Urinary bladder (tissue), 4 donors: ENCODE measurements around the gene CMTM5. TPM values are rescaled to one million over a fixed set of nuclear protein-coding genes. Genes with fewer than 3 reads are reported as not detected.
"Not testable (repeated sequence)": the region's sequence is repeated elsewhere in the genome, so short reads cannot be mapped to it uniquely, and the experiment has no call there.

Experiments
- DNase-seq: peaks from one replicate; pipeline ENCODE4 v3.0.0-alpha.2; 2015; ENCODE audit errors: extremely low spot score
- H3K27ac ChIP-seq: one replicate; pipeline ENCODE4 v1.5.1; 2013; ENCODE audit warnings: low read depth, mild to moderate bottlenecking, moderate library complexity
- H3K36me3 ChIP-seq: one replicate; pipeline ENCODE4 v1.6.1; 2013; ENCODE audit warnings: mild to moderate bottlenecking, moderate library complexity; ENCODE audit not compliant: insufficient read depth
- H3K4me1 ChIP-seq: one replicate; pipeline ENCODE4 v1.6.1; 2013; ENCODE audit warnings: mild to moderate bottlenecking, moderate library complexity; ENCODE audit not compliant: insufficient read depth
- H3K4me3 ChIP-seq: one replicate; pipeline ENCODE4 v1.5.1; 2013; ENCODE audit warnings: low read depth, low read length
- WGBS: extraction: QIAGEN DNeasy Blood & Tissue Kit; methylation state at CpG from one replicate; pipeline ENCODE4 v1.1.7; 2013; 5-methylcytosine and 5-hydroxymethylcytosine counted together
- polyA plus RNA-seq: library from polyadenylated mRNA; stranded (reverse); fragments of 200-250 nt; gene quantifications from one replicate; pipeline ENCODE4 v1.2.3, GENCODE V29; 2013
- total RNA-seq: library from RNA; depleted of rRNA; stranded (reverse); fragments of >200 nt; gene quantifications from one replicate; pipeline ENCODE4 v1.2.3, GENCODE V29; 2014
- donor health status: healthy with polysubstance abuse.
- donor health status: healthy.

The CMTM5 gene
- total and polyA plus RNA-seq, 2 donors: 2.0 to 3.5 TPM

DNA sequence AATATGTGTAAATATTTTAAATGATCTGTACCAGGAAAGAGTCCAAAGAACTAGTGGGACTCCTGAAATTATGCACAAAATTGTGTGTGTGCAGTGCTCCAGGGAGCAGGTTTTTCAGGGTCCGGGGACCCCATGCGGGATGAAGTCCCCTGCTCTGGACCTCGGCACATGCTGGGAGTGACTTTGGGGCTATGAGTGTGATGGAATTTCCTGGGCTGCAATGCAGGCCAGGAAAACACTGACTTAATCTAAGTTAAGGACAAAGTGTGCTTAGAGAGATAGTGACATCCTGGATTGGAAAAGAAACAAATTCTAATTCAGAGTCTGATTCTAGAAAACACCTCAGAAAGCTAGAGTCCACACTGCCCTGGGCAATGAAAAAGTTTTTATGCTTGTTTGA lies 37.4 kb downstream of the CMTM5 start:
- WGBS: 63% methylated on average over 3 of the region's 3 CpGs
- Histone ChIP-seq H3K4me3 (no peak overlapping the region), H3K27ac (no peak overlapping the region), H3K4me1 (no peaks in the 10 kb centered on the region), H3K36me3 (no peaks in the 10 kb centered on the region)
- no peak for DNase-seq

DNA sequence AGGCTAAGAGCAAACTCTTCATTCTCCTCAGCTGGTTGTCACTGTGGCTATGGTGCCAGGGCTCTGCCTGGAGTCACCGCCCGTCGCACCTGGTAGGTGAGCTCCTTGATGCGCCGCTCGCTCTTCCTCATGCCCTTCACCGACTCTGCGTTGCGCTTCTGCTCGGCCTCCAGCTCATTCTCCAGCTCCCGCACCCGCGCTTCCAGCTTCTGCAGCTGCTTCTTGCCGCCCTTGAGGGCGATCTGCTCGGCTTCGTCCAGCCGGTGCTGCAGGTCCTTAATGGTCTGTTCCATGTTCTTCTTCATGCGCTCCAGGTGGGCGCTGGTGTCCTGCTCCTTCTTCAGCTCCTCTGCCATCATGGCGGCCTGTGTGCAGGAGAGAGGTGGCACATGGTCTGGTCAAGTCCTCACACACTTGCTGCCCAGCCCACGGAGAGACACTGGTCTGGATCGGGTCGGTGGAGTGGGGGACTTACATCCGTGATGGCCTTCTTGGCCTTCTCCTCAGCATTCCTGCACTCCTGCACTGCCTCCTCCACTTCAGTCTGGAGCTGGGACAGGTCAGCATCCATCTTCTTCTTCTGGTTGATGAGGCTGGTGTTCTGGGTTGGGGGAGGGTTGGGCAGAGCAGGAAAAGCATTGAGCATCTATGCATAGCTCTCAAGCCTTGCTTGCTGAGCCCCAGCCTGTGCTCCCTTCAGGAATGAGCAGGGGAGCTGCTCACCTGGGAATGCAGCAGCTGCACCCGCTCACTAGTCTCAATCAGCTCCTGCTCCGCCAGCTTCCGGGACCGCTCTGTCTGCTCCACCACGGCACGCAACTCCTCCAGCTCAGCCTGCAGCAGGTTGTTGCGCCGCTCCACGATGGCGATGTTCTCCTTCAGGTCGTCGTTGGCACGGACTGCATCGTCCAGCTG lies 38.3 kb downstream of the CMTM5 start:
- WGBS: 94% methylated on average over 39 of the region's 39 CpGs
- Histone ChIP-seq H3K4me3 (no peak overlapping the region), H3K27ac (no peak overlapping the region), H3K4me1 (no peaks in the 10 kb centered on the region), H3K36me3 (no peaks in the 10 kb centered on the region)
- no peak for DNase-seq

DNA sequence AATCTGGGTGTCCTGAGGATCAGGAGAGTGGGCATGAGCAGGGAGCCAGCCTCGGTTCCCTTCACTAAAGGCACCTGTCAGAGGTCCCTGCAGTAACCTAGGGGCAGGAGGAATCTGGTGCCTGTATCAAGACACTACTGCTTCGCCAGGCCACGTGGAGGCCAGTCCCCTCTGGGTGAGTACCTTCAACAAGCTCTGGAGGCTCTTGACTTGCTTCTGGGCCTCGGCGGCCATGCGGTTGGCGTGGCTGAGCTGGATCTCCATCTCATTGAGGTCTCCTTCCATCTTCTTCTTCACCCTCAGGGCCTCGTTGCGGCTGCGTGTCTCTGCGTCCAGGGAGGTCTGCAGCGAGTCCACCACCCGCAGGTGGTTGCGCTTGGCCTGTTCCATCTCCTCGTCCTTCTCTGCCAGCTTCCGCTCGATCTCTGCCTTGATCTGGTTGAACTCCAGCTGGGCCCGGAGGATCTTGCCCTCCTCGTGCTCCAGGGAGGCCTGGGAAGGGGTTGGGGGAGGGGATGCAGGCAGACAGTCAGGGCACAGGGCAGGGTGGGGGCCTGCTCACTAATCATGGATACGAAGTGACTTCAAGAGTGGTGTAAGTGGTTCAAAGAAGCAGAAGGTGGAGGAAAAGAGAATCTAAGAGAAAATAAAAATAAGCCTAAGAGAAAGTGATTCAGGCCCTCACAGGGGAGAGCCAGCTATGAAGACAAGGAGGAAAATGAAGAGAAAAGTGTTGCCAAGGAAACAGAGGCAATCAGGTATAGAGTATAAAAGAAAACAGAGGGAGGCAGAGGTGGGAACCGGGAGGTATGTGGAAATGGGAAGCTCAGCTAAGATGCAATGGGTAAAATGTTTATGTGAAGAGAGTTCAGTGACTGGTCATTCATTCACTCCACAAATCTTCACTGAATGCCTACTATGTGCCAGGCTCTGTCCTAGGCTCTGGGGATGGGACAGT lies 39.3 kb downstream of the CMTM5 start:
- Histone ChIP-seq H3K4me3 (no peak overlapping the region), H3K27ac (no peak overlapping the region), H3K4me1 (no peaks in the 10 kb centered on the region), H3K36me3 (no peaks in the 10 kb centered on the region)
- no peak for DNase-seq
- 79% methylated on average over 21 of the region's 21 CpGs for WGBS

DNA sequence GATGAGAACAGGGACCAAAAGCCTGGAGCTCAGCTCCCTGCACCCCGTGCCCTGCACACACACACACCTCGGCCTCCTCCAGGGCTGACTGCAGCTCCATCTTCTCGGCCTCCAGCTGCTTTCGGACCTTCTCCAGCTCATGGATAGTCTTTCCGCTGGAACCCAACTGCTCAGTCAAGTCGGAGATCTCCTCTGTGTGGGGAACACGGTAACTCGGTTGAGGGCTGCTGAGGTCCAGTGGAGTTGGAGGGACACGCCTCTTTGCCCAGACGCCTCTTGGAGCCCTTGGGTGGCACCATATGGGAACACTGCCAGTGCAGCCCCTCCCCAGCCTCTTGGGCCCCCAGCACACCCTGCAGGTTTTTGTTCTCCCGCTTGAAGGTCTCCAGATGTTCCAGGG lies 40.0 kb downstream of the CMTM5 start:
- no peak for DNase-seq
- no peaks in the 10 kb centered on the region for H3K4me1 ChIP-seq
- no peak overlapping the region for H3K4me3 ChIP-seq
- WGBS: 82% methylated on average over 11 of the region's 11 CpGs
- H3K36me3 ChIP-seq: no peaks in the 10 kb centered on the region
- H3K27ac ChIP-seq: no peak overlapping the region

DNA sequence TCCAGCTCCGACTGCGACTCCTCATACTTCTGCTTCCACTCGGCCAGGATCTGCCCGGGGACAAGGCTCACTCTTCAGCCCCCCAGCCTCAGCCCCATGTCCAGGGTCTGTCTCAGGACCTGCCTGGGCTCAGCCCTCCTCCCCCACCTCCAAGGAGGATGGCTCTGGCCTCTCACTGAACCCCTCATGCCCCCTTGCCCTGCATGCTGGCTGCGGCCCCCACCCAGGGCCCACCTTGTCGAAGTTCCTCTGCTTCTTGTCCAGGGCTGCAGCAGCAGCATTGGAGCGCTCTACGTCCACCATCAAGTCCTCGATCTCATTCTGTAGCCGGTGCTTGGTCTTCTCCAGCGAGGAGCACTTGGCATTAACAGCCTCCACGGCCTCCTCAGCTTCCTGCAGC lies 40.4 kb downstream of the CMTM5 start:
- 88% methylated on average over 12 of the region's 12 CpGs for WGBS
- H3K4me3 ChIP-seq, DNase-seq, H3K27ac ChIP-seq, H3K4me1 ChIP-seq, H3K36me3 ChIP-seq: not testable (repeated sequence)

DNA sequence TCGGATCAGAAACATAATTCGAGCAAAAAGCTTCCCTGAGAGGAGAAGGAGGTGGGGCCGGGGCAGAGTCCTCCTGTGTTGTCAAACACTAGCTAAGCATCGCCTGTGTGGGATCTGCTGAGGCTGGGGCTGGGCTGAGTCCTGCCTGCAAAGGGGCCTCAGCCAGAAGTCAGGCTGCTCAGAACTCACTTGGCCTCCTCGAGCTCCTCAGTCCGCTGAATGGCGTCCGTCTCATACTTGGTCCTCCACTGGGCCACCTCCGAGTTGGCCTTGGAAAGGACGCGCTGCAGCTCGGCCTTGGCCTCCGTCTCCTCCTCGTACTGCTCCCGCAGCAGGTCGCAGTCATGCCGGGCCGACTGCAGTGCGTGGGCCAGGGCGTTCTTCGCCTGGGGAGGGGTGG lies 41.2 kb downstream of the CMTM5 start:
- DNase-seq: no peak
- no peaks in the 10 kb centered on the region for H3K36me3 ChIP-seq
- no peak overlapping the region for H3K4me3 ChIP-seq
- WGBS: 87% methylated on average over 21 of the region's 21 CpGs
- no peak overlapping the region for H3K27ac ChIP-seq
- no peaks in the 10 kb centered on the region for H3K4me1 ChIP-seq

DNA sequence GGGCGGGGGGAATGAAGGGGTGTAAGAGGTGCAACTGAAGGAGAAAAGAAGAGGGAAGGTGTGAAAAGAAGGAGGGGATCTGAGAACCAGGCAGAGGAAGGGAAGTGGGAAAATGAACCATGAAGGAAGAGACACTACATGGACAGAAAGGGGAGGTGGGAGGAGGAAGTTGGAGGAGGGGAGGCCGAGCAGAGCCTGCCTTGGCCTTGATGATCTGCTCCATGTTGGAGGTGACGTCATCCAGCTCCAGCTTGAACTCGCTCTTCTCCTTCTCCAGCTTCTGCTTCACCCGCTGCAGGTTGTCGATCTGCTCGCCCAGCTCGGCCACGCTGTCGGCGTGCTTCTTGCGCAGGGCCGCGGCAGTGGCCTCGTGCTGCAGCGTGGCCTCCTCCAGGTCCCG lies 42.8 kb downstream of the CMTM5 start:
- not testable (repeated sequence) for H3K4me1 ChIP-seq, H3K4me3 ChIP-seq, H3K27ac ChIP-seq, H3K36me3 ChIP-seq, DNase-seq
- WGBS: 84% methylated on average over 4 of the region's 17 CpGs

DNA sequence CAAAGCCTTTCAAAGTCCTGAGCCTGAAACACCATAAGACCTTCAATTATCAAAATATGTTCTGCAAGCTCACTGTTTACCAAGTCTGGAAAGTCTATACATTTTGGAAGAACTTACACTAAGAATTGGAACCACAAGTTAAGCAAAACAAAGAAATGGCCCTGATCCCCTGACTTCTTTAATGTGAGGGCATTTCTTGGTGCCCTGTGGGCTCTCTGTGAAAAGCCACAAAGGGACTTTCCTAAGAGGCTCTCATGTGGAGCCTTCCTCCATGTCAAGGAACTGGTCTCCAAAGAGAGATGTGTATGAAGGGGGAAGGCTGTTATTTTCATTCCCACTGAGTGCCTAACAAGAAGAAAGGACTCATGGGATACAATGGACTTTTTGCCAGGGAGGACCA lies 44.7 kb downstream of the CMTM5 start:
- no peak for DNase-seq
- H3K36me3 ChIP-seq: no peaks in the 10 kb centered on the region
- no peak overlapping the region for H3K27ac ChIP-seq
- H3K4me1 ChIP-seq: no peaks in the 10 kb centered on the region
- H3K4me3 ChIP-seq: no peak overlapping the region

DNA sequence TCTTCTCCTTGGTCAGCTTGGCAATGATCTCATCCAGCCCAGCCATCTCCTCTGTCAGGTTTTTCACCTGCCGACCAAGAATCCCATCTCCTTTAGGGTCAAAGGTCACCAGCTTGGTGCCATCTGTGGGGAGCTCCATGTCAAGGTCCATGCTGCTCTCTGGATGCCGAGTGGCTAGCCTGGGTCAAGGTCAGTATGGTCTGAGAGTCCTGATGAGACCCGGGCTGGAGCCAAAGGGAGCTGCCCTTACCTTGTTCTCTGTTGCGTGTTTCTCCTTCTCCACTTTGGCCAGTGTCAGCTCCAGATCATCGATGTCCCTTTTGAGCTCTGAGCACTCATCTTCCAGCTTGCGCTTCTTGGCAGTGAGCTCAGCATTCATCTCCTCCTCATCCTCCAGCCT lies 46.8 kb downstream of the CMTM5 start:
- Histone ChIP-seq H3K27ac (no peak overlapping the region), H3K4me3 (no peak overlapping the region), H3K4me1 (no peaks in the 10 kb centered on the region), H3K36me3 (no peaks in the 10 kb centered on the region)
- DNase-seq: no peak
- 90% methylated on average over 6 of the region's 6 CpGs for WGBS

DNA sequence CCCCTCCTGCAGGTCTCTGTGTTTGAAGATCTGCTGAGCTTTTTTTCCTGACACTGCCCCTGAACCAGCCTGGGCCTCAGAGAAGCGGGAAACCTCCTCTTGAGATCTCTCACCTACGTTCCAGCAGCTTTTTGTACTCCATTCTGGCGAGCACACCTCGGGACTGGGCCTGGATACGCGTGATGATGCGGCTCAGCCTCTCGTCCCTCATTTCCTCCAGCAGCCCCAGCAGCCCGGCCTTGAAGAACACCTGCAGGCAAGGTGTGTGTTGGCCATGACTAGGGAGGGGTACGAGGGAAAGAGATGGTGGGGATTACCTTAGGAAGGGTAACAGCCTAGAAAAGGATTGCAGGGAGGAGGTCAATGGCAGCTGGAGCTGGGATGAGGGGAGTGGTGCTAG lies 48.3 kb downstream of the CMTM5 start:
- H3K4me3 ChIP-seq: no peak overlapping the region
- no peak for DNase-seq
- no peaks in the 10 kb centered on the region for H3K4me1 ChIP-seq
- 79% methylated on average over 10 of the region's 10 CpGs for WGBS
- H3K36me3 ChIP-seq: no peaks in the 10 kb centered on the region
- H3K27ac ChIP-seq: no peak overlapping the region

DNA sequence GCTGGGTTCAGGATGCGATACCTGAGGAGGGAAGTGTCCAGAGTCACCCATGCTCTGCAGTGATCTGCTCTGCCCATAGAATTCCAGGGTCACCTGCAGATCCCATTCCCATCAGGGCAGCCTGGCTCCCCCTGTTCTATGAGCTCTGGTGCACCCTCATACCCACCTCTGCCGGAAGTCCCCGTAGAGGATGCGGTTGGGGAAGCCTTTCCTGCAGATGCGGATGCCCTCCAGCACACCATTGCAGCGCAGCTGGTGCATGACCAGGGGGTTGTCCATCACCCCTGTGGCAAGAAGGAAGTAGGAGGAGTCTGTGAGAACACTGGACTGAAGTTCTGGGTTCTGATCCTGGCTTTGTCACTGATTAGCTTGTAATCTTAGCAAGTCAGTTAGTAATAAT lies 49.0 kb downstream of the CMTM5 start:
- DNase-seq, H3K36me3 ChIP-seq, H3K4me3 ChIP-seq, H3K27ac ChIP-seq, H3K4me1 ChIP-seq: not testable (repeated sequence)
- WGBS: 90% methylated on average over 6 of the region's 6 CpGs

DNA sequence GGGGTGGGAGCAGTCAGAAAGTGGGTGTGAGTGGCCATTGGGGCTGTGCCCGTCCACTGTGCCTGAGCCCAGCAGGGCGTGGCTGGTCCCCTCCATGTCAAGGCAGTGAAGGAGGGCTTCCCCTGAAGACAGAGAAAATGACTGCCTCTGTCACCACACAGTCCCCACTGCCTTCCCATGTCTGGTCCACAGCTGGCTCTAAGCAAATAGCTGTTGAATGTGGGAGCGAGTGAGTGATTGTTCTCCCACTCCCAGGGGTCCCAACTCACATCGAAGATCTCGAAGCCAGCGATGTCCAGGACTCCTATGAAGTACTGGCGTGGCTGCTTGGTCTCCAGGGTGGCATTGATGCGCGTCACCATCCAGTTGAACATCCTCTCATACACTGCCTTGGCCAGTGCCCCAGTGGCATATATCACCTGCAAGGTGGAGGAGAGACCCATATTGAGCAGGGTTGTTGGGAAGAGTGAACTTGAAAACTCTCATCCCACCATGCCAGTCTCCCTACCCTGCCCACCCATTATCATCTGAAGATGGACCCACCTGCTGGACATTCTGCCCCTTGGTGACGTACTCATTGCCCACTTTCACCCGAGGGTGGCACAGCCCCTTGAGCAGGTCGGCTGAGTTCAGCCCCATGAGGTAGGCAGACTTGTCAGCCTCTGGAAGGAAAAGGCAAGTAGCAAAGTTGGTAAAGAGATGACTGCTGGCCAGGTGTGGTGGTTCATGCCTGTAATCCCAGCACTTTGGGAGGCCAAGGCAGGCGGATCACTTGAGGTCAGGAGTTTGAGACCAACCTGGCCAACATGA lies 52.0 kb downstream of the CMTM5 start:
- no peak for DNase-seq
- no peaks in the 10 kb centered on the region for H3K36me3 ChIP-seq
- no peak overlapping the region for H3K4me3 ChIP-seq
- 92% methylated on average over 13 of the region's 13 CpGs for WGBS
- no peak overlapping the region for H3K27ac ChIP-seq
- H3K4me1 ChIP-seq: no peaks in the 10 kb centered on the region
